HG02884 (cell line): ENCODE measurements around the gene RANBP3.
"Not testable (repeated sequence)": the region's sequence is repeated elsewhere in the genome, so short reads cannot be mapped to it uniquely, and the experiment has no call there.

Source experiments
- ATAC-seq: cut with Tn5 transposase; IDR thresholded peaks from one replicate; pipeline ENCODE4 v1.9.1; 2021; ENCODE audit warnings: mild to moderate bottlenecking, moderate library complexity; ENCODE audit not compliant: unreplicated experiment

Gene RANBP3

GRCh38 chr19:5966941-5967340, 11.0 kb downstream of the RANBP3 start:
- no peak for ATAC-seq

GRCh38 chr19:5966215-5966614, 11.7 kb downstream of the RANBP3 start:
- ATAC-seq, result no peak

GRCh38 chr19:5964816-5965565, 12.9 kb downstream of the RANBP3 start:
- no peak for ATAC-seq

GRCh38 chr19:5963855-5964254, 14.1 kb downstream of the RANBP3 start:
- no peak for ATAC-seq

- not testable (repeated sequence) for ATAC-seq
Observed at GRCh38 chr19:5963259-5963658, 14.7 kb downstream of the RANBP3 start.

GRCh38 chr19:5961969-5962945, 15.7 kb downstream of the RANBP3 start:
- ATAC-seq, result no peak

- ATAC-seq, result not testable (repeated sequence)
Observed at GRCh38 chr19:5961641-5961968, 16.3 kb downstream of the RANBP3 start.

- no peak for ATAC-seq
Observed at GRCh38 chr19:5960005-5961001, 17.6 kb downstream of the RANBP3 start.

- ATAC-seq, result no peak
Observed at GRCh38 chr19:5959260-5960004, 18.5 kb downstream of the RANBP3 start.

GRCh38 chr19:5958851-5959122, 19.2 kb downstream of the RANBP3 start:
- no peak for ATAC-seq

GRCh38 chr19:5958074-5958850, 19.7 kb downstream of the RANBP3 start:
- ATAC-seq, result no peak

GRCh38 chr19:5957170-5957569, 20.8 kb downstream of the RANBP3 start:
- ATAC-seq, result no peak

GRCh38 chr19:5956728-5957127, 21.2 kb downstream of the RANBP3 start:
- ATAC-seq, result no peak

GRCh38 chr19:5956323-5956722, 21.6 kb downstream of the RANBP3 start:
- ATAC-seq, result no peak

- ATAC-seq, result no peak
Observed at GRCh38 chr19:5955636-5955935, 22.4 kb downstream of the RANBP3 start.

GRCh38 chr19:5954293-5954692, 23.6 kb downstream of the RANBP3 start:
- no peak for ATAC-seq

GRCh38 chr19:5953680-5954213, 24.2 kb downstream of the RANBP3 start:
- ATAC-seq, result no peak

- ATAC-seq, result no peak
Observed at GRCh38 chr19:5953030-5953589, 24.8 kb downstream of the RANBP3 start.
